A673 (cell line): ENCODE measurements around the gene DTWD2. TPM values are rescaled to one million over a fixed set of nuclear protein-coding genes. Genes with fewer than 3 reads are reported as not detected.

Source experiments
- BruUV-seq: library from RNA; stranded (reverse); fragments of 400-500 nt; replicated peaks from 2 replicates; lab custom pipeline; 2021; lab: Mats Ljungman, UMichigan
- CTCF ChIA-PET: fragments of 300-600 bp; sonication (Branson Sonifier 250); formaldehyde crosslinking; loops from one replicate; lab custom pipeline; 2022; ENCODE audit warnings: antibody characterized with exemption; lab: Charles Lee
- POLR2A ChIA-PET: fragments of 300-600 bp; sonication (Branson Sonifier 250); formaldehyde crosslinking; loops from one replicate; lab custom pipeline; 2022; ENCODE audit warnings: antibody characterized with exemption; ENCODE audit not compliant: low non-redundant PET; lab: Charles Lee
- DNase-seq: peaks from one replicate; pipeline ENCODE4 v3.0.0-alpha.2; 2015; ENCODE audit warnings: low spot score
- H3K27ac ChIP-seq: fragments of 200-600 bp; sonication (generic); 2 replicates; pipeline ENCODE4 v1.5.1; 2016; ENCODE audit warnings: mixed run types, low read depth, mild to moderate bottlenecking, mixed read lengths, antibody characterized with exemption, low read length; ENCODE audit not compliant: poor library complexity, severe bottlenecking
- H3K27me3 ChIP-seq: fragments of 200-600 bp; sonication (generic); replicated peaks from 2 replicates; pipeline ENCODE4 v1.6.1; 2017; ENCODE audit warnings: mixed run types, low read depth, mild to moderate bottlenecking, mixed read lengths, antibody characterized with exemption, low read length; ENCODE audit not compliant: insufficient read depth, poor library complexity
- H3K36me3 ChIP-seq: fragments of 200-600 bp; sonication (generic); 2 replicates; pipeline ENCODE4 v1.6.1; 2016; ENCODE audit warnings: mixed run types, mild to moderate bottlenecking, mixed read lengths, antibody characterized with exemption, low read length; ENCODE audit not compliant: insufficient read depth, poor library complexity, severe bottlenecking
- H3K4me1 ChIP-seq: fragments of 200-600 bp; sonication (generic); 2 replicates; pipeline ENCODE4 v1.6.1; 2017; ENCODE audit warnings: mixed run types, mild to moderate bottlenecking, mixed read lengths, antibody characterized with exemption, low read length; ENCODE audit not compliant: insufficient read depth, poor library complexity, severe bottlenecking
- H3K4me3 ChIP-seq: fragments of 200-600 bp; sonication (generic); 2 replicates; pipeline ENCODE4 v1.5.1; 2016; ENCODE audit warnings: low read depth, mixed run types, mild to moderate bottlenecking, mixed read lengths, low read length; ENCODE audit not compliant: poor library complexity, severe bottlenecking
- H3K9me3 ChIP-seq: fragments of 200-600 bp; sonication (generic); 2 replicates; pipeline ENCODE4 v1.6.1; 2016; ENCODE audit warnings: mixed run types, low read depth, mild to moderate bottlenecking, mixed read lengths, antibody characterized with exemption, low read length; ENCODE audit not compliant: poor library complexity, severe bottlenecking
- EZH2 ChIP-seq: fragments of 200-600 bp; sonication (generic); IDR thresholded peaks from 2 replicates; pipeline ENCODE4 v1.6.1; 2017; ENCODE audit warnings: borderline replicate concordance, low read depth, mild to moderate bottlenecking, mixed read lengths, antibody characterized with exemption, low read length; ENCODE audit not compliant: poor library complexity, severe bottlenecking
- intact Hi-C: fragments of 100-400 bp; cut with micrococcal nuclease; formaldehyde crosslinking; loops from one replicate; pipeline ENCODE4 v1.10.0; 2022; ENCODE audit not compliant: unreplicated experiment
- total RNA-seq: library from RNA; stranded (reverse); gene quantifications from 2 replicates; pipeline ENCODE4 v1.2.3, GENCODE V29; 2021
- TF ChIP-seq, protein P1 (sequence below): fragments of 300-800, 200-600 bp; sonication (generic); conservative IDR thresholded peaks from 2 replicates; pipeline ENCODE4 v1.5.1; 2017; ENCODE audit warnings: low read depth, mild to moderate bottlenecking, antibody characterized with exemption, low read length, moderate library complexity, mixed read lengths

The DTWD2 gene
- total RNA-seq, 1 experiment from 2014 or later = 12.1 TPM

DNA sequence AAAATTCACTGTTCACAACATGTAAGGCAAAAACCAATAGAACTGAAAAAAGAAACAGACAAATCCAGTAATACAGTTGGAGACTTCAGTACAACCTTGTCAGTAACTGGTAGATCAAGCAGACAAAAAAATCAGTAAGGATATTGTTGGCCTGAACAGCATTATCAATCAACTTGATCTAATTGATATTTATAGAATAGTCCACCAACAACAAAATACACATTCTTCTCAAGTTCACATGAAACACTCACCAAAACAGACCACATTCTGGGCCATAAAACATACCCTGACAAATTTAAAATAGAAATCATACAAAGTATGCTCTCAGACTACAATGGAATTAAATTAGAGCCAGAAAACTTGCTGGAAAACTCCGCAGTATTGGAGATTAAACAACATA, 56.8 kb downstream of the DTWD2 start:
- POLR2A ChIA-PET = interaction anchor here (0.6 kb wide), 1 partner anchor 131 kb away, joined by 5 read pairs; no protein-coding TSS in a partner anchor
- H3K4me1 ChIP-seq = no peaks in the 10 kb centered on the region
- DNase-seq = no peak
- H3K4me3 ChIP-seq = no peak overlapping the region
- no peak overlapping the region for H3K27ac ChIP-seq
- CTCF ChIA-PET = no interaction called here
- TF ChIP-seq EZH2 = no peak
- TF ChIP-seq, protein P1, sequence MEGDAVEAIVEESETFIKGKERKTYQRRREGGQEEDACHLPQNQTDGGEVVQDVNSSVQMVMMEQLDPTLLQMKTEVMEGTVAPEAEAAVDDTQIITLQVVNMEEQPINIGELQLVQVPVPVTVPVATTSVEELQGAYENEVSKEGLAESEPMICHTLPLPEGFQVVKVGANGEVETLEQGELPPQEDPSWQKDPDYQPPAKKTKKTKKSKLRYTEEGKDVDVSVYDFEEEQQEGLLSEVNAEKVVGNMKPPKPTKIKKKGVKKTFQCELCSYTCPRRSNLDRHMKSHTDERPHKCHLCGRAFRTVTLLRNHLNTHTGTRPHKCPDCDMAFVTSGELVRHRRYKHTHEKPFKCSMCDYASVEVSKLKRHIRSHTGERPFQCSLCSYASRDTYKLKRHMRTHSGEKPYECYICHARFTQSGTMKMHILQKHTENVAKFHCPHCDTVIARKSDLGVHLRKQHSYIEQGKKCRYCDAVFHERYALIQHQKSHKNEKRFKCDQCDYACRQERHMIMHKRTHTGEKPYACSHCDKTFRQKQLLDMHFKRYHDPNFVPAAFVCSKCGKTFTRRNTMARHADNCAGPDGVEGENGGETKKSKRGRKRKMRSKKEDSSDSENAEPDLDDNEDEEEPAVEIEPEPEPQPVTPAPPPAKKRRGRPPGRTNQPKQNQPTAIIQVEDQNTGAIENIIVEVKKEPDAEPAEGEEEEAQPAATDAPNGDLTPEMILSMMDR = no peak
- intact Hi-C loops = no loop called here
- no TSS peak for BruUV-seq
- H3K27me3 ChIP-seq = no peaks in the 10 kb centered on the region
- no peaks in the 10 kb centered on the region for H3K9me3 ChIP-seq
- no peaks in the 10 kb centered on the region for H3K36me3 ChIP-seq

DNA sequence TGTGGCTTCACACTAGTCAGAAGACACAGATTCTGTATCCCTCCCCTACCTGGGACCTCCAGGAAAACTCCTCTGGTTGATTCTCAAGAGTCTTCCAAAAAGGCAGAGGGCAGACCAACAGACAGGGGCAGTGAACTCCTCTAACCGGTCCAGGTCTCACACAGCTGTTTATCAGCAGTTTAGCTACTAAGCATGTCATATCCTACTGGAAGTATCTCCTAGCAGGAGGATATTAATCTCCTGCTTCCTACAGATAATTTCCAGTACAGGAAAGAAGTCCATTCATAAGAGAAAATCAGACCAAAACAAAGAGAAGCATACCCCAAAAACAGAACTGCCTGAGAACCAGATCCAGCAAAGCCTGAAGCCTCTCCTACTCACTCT, 64.3 kb downstream of the DTWD2 start:
- POLR2A ChIA-PET = no interaction called here
- CTCF ChIA-PET = no interaction called here
- BruUV-seq = no TSS peak
- intact Hi-C loops = no loop called here
- TF ChIP-seq EZH2 = no peak
- TF ChIP-seq, protein P1 = no peak
- Histone ChIP-seq H3K27ac (no peak overlapping the region), H3K4me1 (peaks cover 10% of the 10 kb centered on the region), H3K27me3 (no peaks in the 10 kb centered on the region), H3K9me3 (no peaks in the 10 kb centered on the region), H3K36me3 (no peaks in the 10 kb centered on the region), H3K4me3 (no peak overlapping the region)
- DNase-seq = no peak

DNA sequence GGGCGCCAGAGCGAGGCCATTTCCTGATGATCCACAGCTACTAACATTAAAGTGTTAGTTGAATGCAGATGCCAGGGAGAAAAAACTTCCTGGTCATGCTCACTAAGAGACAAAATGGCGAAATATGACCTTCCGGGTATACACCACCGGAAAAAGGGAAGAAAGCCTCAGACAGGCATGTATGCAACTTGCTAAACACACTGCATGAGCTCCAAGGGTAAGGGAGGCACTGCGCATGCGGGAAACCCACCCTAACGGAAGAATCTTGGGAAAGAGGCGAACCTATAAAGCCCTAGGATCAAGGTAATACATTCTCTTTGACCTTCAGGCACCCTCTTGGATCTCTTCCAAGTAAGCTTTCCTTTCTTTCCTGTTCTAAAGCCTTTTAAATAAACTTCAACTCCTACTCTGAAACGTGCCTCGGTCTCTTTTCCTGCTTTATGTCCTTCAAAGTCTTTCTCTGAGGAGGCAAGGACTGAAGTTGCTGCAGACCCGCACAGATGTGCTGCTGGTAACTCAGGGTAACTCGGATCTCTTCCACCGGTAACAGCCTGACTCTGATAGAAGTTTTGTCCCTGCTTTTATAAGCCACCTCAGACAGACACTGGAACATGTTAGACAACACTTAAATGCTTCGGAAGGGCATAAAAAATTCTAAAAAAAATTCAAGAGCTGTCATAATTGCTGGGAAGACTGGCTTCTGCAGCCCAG, 64.9 kb downstream of the DTWD2 start:
- no peak for TF ChIP-seq EZH2
- TF ChIP-seq, protein P1 = no peak
- Histone ChIP-seq H3K36me3 (no peaks in the 10 kb centered on the region), H3K4me3 (no peak overlapping the region), H3K27ac (no peak overlapping the region), H3K4me1 (peaks cover 15% of the 10 kb centered on the region), H3K27me3 (no peaks in the 10 kb centered on the region), H3K9me3 (no peaks in the 10 kb centered on the region)
- intact Hi-C loops = no loop called here
- no peak for DNase-seq
- no TSS peak for BruUV-seq
- CTCF ChIA-PET = no interaction called here
- POLR2A ChIA-PET = no interaction called here
